ENCODE measurements around the gene MEIG1.
"Not testable (repeated sequence)": the region's sequence is repeated elsewhere in the genome, so short reads cannot be mapped to it uniquely, and the experiment has no call there.

Gene MEIG1

GRCh38 chr10:14959221-14960057, at the start of gene MEIG1:
Gene MEIG1 (plus strand): TSS chr10:14959388. CDS start chr10:14966469, 7,081 bp downstream.
- DNase-seq (ENCODE audit: low spot score): peak; percentile 98

- DNase-seq (ENCODE audit: low spot score): no peak
These were observed 48.2 kb upstream of the MEIG1 start for GRCh38 chr10:14910953-14911352.

- DNase-seq (ENCODE audit: low spot score): no peak
These were observed 47.4 kb upstream of the MEIG1 start for GRCh38 chr10:14911801-14912200.

GRCh38 chr10:14916600-14916999, 42.6 kb upstream of the MEIG1 start:
- DNase-seq (ENCODE audit: low spot score): no peak

- DNase-seq (ENCODE audit: low spot score): no peak
These were observed 41.4 kb upstream of the MEIG1 start for GRCh38 chr10:14917827-14918226.

GRCh38 chr10:14918964-14919363, 40.2 kb upstream of the MEIG1 start:
- no peak for DNase-seq (ENCODE audit: low spot score)

- no peak for DNase-seq (ENCODE audit: low spot score)
These were observed 35.2 kb upstream of the MEIG1 start for GRCh38 chr10:14924013-14924412.

GRCh38 chr10:14925268-14925667, 33.9 kb upstream of the MEIG1 start:
- no peak for DNase-seq (ENCODE audit: low spot score)

GRCh38 chr10:14926061-14926470, 33.1 kb upstream of the MEIG1 start:
- DNase-seq (ENCODE audit: low spot score): no peak

GRCh38 chr10:14926722-14927416, 32.3 kb upstream of the MEIG1 start:
- DNase-seq (ENCODE audit: low spot score): no peak

GRCh38 chr10:14930610-14931009, 28.6 kb upstream of the MEIG1 start:
- no peak for DNase-seq (ENCODE audit: low spot score)

GRCh38 chr10:14936584-14936983, 22.6 kb upstream of the MEIG1 start:
- no peak for DNase-seq (ENCODE audit: low spot score)

- not testable (repeated sequence) for DNase-seq (ENCODE audit: low spot score)
These were observed 20.2 kb upstream of the MEIG1 start for GRCh38 chr10:14938971-14939370.

- DNase-seq (ENCODE audit: low spot score): not testable (repeated sequence)
These were observed 16.8 kb upstream of the MEIG1 start for GRCh38 chr10:14942147-14942949.

GRCh38 chr10:14942950-14943338, 16.2 kb upstream of the MEIG1 start:
- DNase-seq (ENCODE audit: low spot score): not testable (repeated sequence)

- DNase-seq (ENCODE audit: low spot score): no peak
These were observed 14.1 kb upstream of the MEIG1 start for GRCh38 chr10:14945108-14945507.

GRCh38 chr10:14947268-14947667, 11.9 kb upstream of the MEIG1 start:
- no peak for DNase-seq (ENCODE audit: low spot score)

- DNase-seq (ENCODE audit: low spot score): no peak
These were observed 9.9 kb upstream of the MEIG1 start for GRCh38 chr10:14949291-14949690.

- DNase-seq (ENCODE audit: low spot score): peak; percentile 19
These were observed 6.3 kb upstream of the MEIG1 start for GRCh38 chr10:14952851-14953423.

- peak; percentile 50 for DNase-seq (ENCODE audit: low spot score)
These were observed 5.7 kb upstream of the MEIG1 start for GRCh38 chr10:14953424-14954000.

- DNase-seq (ENCODE audit: low spot score): peak; percentile 94
These were observed 5.0 kb upstream of the MEIG1 start, which contains the start of gene DCLRE1C for GRCh38 chr10:14954001-14954770. Gene DCLRE1C (minus strand): TSS chr10:14954096. CDS start chr10:14954010, 86 bp downstream.
